ENCODE results near the gene RTN4RL2.

Gene RTN4RL2

GRCh38 chr11:57460022-57460757 is at the start of gene RTN4RL2:
Gene RTN4RL2 (plus strand): TSS chr11:57460528. CDS start chr11:57460866, 338 bp downstream.
- TF ChIP-seq, protein P1, sequence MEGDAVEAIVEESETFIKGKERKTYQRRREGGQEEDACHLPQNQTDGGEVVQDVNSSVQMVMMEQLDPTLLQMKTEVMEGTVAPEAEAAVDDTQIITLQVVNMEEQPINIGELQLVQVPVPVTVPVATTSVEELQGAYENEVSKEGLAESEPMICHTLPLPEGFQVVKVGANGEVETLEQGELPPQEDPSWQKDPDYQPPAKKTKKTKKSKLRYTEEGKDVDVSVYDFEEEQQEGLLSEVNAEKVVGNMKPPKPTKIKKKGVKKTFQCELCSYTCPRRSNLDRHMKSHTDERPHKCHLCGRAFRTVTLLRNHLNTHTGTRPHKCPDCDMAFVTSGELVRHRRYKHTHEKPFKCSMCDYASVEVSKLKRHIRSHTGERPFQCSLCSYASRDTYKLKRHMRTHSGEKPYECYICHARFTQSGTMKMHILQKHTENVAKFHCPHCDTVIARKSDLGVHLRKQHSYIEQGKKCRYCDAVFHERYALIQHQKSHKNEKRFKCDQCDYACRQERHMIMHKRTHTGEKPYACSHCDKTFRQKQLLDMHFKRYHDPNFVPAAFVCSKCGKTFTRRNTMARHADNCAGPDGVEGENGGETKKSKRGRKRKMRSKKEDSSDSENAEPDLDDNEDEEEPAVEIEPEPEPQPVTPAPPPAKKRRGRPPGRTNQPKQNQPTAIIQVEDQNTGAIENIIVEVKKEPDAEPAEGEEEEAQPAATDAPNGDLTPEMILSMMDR (IDR thresholded peaks at IDR 0.05; ENCODE audit: borderline replicate concordance, control extremely low read depth, extremely low read depth, insufficient read depth, missing control alignments), result peak; percentile 48
- in situ Hi-C loops (cut with MboI; ENCODE audit: low sequenced_read_pairs, unreplicated experiment), result no loop called here
- peak; percentile 84 for DNase-seq (ENCODE audit: low spot score)

DNA sequence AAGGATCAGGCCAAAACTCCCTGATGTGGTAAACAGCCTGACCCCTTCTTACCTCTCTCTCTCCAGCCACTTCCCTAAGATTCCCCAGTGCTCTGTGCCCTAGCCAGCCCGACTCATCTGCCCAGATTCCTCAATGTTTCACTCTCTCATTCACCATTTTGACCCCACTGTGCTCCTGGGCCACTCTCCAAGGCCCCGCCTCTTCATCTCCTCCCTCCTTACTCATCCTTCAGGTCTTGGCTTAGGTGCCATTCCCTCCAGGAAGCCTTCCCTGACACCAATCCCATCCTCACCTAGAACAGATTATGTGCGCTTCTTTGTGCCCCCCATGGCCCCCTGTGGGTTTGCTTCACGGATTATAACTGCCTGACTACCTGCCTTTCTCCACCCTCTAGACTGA is 46.6 kb upstream of the RTN4RL2 start:
- in situ Hi-C loops (cut with MboI; ENCODE audit: low sequenced_read_pairs, unreplicated experiment), result no loop called here
- TF ChIP-seq, protein P1 (IDR thresholded peaks at IDR 0.05; ENCODE audit: borderline replicate concordance, control extremely low read depth, extremely low read depth, insufficient read depth, missing control alignments), result no peak
- no peak for DNase-seq (ENCODE audit: low spot score)

DNA sequence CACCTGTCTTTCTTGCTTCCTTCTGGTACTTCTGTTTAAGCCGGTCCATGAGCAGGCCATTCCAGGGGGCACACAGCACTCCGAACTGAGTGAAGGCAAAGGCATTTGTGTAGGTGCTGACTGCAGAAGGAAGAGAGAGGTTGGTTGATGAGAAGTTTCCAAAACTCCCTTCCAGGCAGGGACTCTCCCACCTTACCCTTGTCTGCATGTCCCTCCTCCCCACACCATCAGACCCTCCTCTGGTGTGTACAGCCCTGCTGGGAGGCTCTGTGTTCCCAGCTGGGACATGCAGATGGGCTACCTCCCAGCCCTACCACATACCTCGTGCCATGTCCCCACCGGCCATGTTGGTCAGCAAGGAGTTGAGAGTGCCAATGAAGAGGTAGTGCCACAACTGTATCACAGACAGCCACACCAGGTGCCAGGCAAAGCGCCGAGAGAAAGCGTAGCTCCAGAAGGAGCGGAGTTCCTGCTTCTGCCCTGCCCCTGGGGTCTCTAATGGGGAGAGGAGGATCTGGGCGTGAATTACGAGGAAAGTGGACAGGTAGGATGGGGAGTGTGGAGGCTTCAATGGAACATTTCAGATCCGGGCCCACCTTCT is 45.6 kb upstream of the RTN4RL2 start:
- TF ChIP-seq, protein P1 (IDR thresholded peaks at IDR 0.05; ENCODE audit: borderline replicate concordance, control extremely low read depth, extremely low read depth, insufficient read depth, missing control alignments), result no peak
- in situ Hi-C loops (cut with MboI; ENCODE audit: low sequenced_read_pairs, unreplicated experiment), result no loop called here

GRCh38 chr11:57416436-57416835 is 43.9 kb upstream of the RTN4RL2 start:
- no peak for DNase-seq (ENCODE audit: low spot score)
- in situ Hi-C loops (cut with MboI; ENCODE audit: low sequenced_read_pairs, unreplicated experiment), result no loop called here
- TF ChIP-seq, protein P1 (IDR thresholded peaks at IDR 0.05; ENCODE audit: borderline replicate concordance, control extremely low read depth, extremely low read depth, insufficient read depth, missing control alignments), result no peak

More for the DNA sequence above, 45.6 kb upstream of the RTN4RL2 start:
- DNase-seq (ENCODE audit: low spot score), result no peak

DNA sequence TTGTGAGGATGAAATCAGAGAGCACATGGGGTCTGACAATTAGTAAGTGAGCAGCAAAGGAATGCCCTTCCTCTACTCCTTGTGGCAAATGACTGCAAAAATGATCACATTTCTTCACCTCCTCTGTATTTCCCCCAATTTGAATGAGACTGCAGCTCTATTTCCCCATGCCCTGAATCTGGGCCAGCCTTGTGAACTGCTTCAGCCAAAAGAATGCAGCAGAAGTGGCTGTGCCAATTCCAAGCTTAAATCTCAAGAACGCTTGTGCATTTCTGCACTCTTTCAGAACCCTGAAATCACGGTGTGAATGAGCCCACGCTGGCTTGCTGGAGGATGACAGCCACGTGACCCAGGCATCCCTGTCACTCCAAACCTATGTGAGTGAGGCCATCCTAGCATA is 43.3 kb upstream of the RTN4RL2 start:
- TF ChIP-seq, protein P1 (IDR thresholded peaks at IDR 0.05; ENCODE audit: borderline replicate concordance, control extremely low read depth, extremely low read depth, insufficient read depth, missing control alignments), result no peak
- in situ Hi-C loops (cut with MboI; ENCODE audit: low sequenced_read_pairs, unreplicated experiment), result no loop called here
- DNase-seq (ENCODE audit: low spot score), result no peak

- TF ChIP-seq, protein P1 (IDR thresholded peaks at IDR 0.05; ENCODE audit: borderline replicate concordance, control extremely low read depth, extremely low read depth, insufficient read depth, missing control alignments), result no peak
- DNase-seq (ENCODE audit: low spot score), result no peak
- in situ Hi-C loops (cut with MboI; ENCODE audit: low sequenced_read_pairs, unreplicated experiment), result no loop called here
These were observed 42.2 kb upstream of the RTN4RL2 start for GRCh38 chr11:57418131-57418530.
